Fibroblast of mammary gland (primary cell): ENCODE measurements around the gene MAN2B2.

Source experiments
- DNase-seq: peaks from one replicate; pipeline ENCODE4 v3.0.0-alpha.2; 2010; ENCODE audit warnings: low read depth
- H3K4me3 ChIP-seq: 2 replicates; pipeline ENCODE4 v1.5.1; 2011; ENCODE audit warnings: low read depth, mild to moderate bottlenecking, low read length, moderate library complexity; ENCODE audit not compliant: control insufficient read depth
- CTCF ChIP-seq: conservative IDR thresholded peaks from 2 replicates; pipeline ENCODE4 v1.5.1; 2011; ENCODE audit warnings: low read depth, low read length, inconsistent platforms; ENCODE audit not compliant: control insufficient read depth, insufficient read depth

MAN2B2 gene

GRCh38 chr4:6557856-6558255 lies 17.1 kb upstream of the MAN2B2 start:
- no peak for TF ChIP-seq CTCF
- DNase-seq: no peak
- no peak overlapping the region for H3K4me3 ChIP-seq

- TF ChIP-seq CTCF: no peak
- DNase-seq: peak; percentile 31
- H3K4me3 ChIP-seq: no peak overlapping the region
These were observed 14.4 kb upstream of the MAN2B2 start for GRCh38 chr4:6560416-6561172.

- no peak for TF ChIP-seq CTCF
- no peak overlapping the region for H3K4me3 ChIP-seq
- DNase-seq: no peak
These were observed 13.8 kb upstream of the MAN2B2 start for GRCh38 chr4:6561173-6561516.

GRCh38 chr4:6561706-6562371 lies 13.2 kb upstream of the MAN2B2 start:
- DNase-seq: no peak
- TF ChIP-seq CTCF: no peak
- no peak overlapping the region for H3K4me3 ChIP-seq

GRCh38 chr4:6562931-6563901 lies 11.8 kb upstream of the MAN2B2 start:
- no peak for TF ChIP-seq CTCF
- no peak overlapping the region for H3K4me3 ChIP-seq
- no peak for DNase-seq

- no peak for TF ChIP-seq CTCF
- no peak for DNase-seq
These were observed 10.9 kb upstream of the MAN2B2 start for GRCh38 chr4:6563935-6564645.

More at GRCh38 chr4:6563935-6564645, 10.9 kb upstream of the MAN2B2 start:
- H3K4me3 ChIP-seq: no peak overlapping the region
